ENCODE results near the gene SPAG5. TPM values are rescaled to one million over a fixed set of nuclear protein-coding genes. Genes with fewer than 3 reads are reported as not detected.

Gene SPAG5, protein sequence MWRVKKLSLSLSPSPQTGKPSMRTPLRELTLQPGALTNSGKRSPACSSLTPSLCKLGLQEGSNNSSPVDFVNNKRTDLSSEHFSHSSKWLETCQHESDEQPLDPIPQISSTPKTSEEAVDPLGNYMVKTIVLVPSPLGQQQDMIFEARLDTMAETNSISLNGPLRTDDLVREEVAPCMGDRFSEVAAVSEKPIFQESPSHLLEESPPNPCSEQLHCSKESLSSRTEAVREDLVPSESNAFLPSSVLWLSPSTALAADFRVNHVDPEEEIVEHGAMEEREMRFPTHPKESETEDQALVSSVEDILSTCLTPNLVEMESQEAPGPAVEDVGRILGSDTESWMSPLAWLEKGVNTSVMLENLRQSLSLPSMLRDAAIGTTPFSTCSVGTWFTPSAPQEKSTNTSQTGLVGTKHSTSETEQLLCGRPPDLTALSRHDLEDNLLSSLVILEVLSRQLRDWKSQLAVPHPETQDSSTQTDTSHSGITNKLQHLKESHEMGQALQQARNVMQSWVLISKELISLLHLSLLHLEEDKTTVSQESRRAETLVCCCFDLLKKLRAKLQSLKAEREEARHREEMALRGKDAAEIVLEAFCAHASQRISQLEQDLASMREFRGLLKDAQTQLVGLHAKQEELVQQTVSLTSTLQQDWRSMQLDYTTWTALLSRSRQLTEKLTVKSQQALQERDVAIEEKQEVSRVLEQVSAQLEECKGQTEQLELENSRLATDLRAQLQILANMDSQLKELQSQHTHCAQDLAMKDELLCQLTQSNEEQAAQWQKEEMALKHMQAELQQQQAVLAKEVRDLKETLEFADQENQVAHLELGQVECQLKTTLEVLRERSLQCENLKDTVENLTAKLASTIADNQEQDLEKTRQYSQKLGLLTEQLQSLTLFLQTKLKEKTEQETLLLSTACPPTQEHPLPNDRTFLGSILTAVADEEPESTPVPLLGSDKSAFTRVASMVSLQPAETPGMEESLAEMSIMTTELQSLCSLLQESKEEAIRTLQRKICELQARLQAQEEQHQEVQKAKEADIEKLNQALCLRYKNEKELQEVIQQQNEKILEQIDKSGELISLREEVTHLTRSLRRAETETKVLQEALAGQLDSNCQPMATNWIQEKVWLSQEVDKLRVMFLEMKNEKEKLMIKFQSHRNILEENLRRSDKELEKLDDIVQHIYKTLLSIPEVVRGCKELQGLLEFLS
- total RNA-seq (2014; rRNA removed) = 86.6 and 118 TPM in 2 replicates
- Bru-seq, nascent RNA = percentile 63 among the genes with signal in this experiment
- percentile 79 among the genes with signal in this experiment for BruChase-seq, experiment 1, labeled RNA remaining after a 6-hour chase
- BruChase-seq, experiment 2, labeled RNA remaining after a 2-hour chase = percentile 48 among the genes with signal in this experiment
- long read RNA-seq, full-length matches to known transcripts = 5 of 10 reads
- long read RNA-seq, partial matches to known transcripts = 2 of 10 reads
- long read RNA-seq, other reads (novel, unspliced or antisense) = 3 of 10 reads

DNA sequence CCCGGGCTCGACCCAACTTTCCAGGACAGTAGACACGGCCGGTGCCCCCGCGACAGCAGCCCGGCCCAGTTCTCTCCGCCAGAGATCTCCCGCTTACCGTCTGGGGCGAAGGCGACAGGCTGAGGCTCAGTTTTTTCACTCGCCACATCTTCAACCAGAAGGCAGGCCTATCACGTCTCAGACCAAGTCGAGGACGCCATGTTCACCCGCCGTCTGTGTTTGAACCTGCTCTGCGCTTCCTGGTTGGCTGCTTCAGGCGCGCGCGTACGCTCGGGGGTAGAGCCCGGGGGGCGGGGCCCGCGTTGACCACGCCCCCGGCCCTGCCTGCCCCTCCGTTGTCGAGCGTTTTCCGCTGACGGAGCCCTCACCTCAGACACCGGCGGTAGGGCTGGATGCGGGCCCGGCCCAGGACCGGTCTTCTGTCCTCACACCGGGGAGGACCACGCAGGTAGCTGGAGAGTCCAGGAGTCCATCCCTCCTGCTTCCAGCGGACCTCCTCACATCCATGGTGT is at the start of gene SPAG5:
SPAG5 (minus strand) TSS at position 227 of the 512 bp plus-strand sequence; CDS start at position 148, 79 bp downstream.
- intact Hi-C loops (cut with micrococcal nuclease) = no loop called here
- peak; percentile 80 for ATAC-seq
- CTCF ChIA-PET = no interaction called here

GRCh38 chr17:28646039-28646754 is 47.4 kb upstream of the SPAG5 start:
- H4K20me1 ChIP-seq (ENCODE audit: low read length) = peaks cover 8% of the 10 kb centered on the region; the same call in 1 of the 2 replicates
- H3K36me3 ChIP-seq (ENCODE audit: low read depth, low read length) = peaks cover 19% of the 10 kb centered on the region
- H3K27ac ChIP-seq (ENCODE audit: low read length) = no peak overlapping the region
- ChIA-PET CTCF (no interaction called here), POLR2A (ENCODE audit: unreplicated experiment) (interaction anchor here (0.6 kb wide), 1 partner anchor 15 kb away, joined by 4 read pairs; the partner anchor contains the start of genes SDF2 and SUPT6H)
- H3K4me1 ChIP-seq (ENCODE audit: insufficient read depth, low read length) = peaks cover 13% of the 10 kb centered on the region
- H3K4me2 ChIP-seq (ENCODE audit: low read length) = peak overlapping the region; percentile 83; the same call in 1 of the 2 replicates
- H3K79me2 ChIP-seq (ENCODE audit: low read length) = peaks cover 28% of the 10 kb centered on the region
- H3K9ac ChIP-seq (ENCODE audit: low read length) = peak overlapping the region; percentile 90; the same call in 1 of the 2 replicates
- BruUV-seq (replicated peaks) = no TSS peak
- DNase-seq (no peak), ATAC-seq (no peak)
- H3K9me3 ChIP-seq (ENCODE audit: low read length) = no peaks in the 10 kb centered on the region
- intact Hi-C loops (cut with micrococcal nuclease) = loop anchor here (1.0 to 10.0 kb wide), 2 partner anchors 16 to 69 kb away; partner anchors contain the start of genes PROCA1, RAB34, RPL23A and SUPT6H
- TF ChIP-seq CTCF (conservative IDR thresholded peaks at IDR 0.05; ENCODE audit: low read depth, low read length) (no peak), EZH2phosphoT487 (IDR thresholded peaks at IDR 0.05; ENCODE audit: borderline replicate concordance, low read length) (no peak), EZH2 (IDR thresholded peaks at IDR 0.05; ENCODE audit: low read length, unreplicated experiment) (no peak)
- H3K9me2 ChIP-seq (replicated peaks; ENCODE audit: low read length) = no peaks in the 10 kb centered on the region
- no peaks in the 10 kb centered on the region for H3F3A ChIP-seq (ENCODE audit: low read length, unreplicated experiment)
- H3K27me3 ChIP-seq (ENCODE audit: low read length) = no peaks in the 10 kb centered on the region
- no peak overlapping the region for H3K4me3 ChIP-seq (ENCODE audit: low read length)
- no peak overlapping the region for H2AFZ ChIP-seq (ENCODE audit: low read length)

More for the DNA sequence above, at the start of gene SPAG5:
- Histone ChIP-seq H3F3A (ENCODE audit: low read length, unreplicated experiment) (peaks cover 9% of the 10 kb centered on the region), H3K9me3 (ENCODE audit: low read length) (no peaks in the 10 kb centered on the region), H3K4me3 (ENCODE audit: low read length) (peak within 1 kb of the TSS; percentile 98), H3K36me3 (ENCODE audit: low read depth, low read length) (no peaks in the 10 kb centered on the region), H2AFZ (ENCODE audit: low read length) (peak within 1 kb of the TSS; percentile 98), H3K27me3 (ENCODE audit: low read length) (no peaks in the 10 kb centered on the region), H3K9me2 (replicated peaks; ENCODE audit: low read length) (no peaks in the 10 kb centered on the region), H4K20me1 (ENCODE audit: low read length) (no peaks in the 10 kb centered on the region), H3K9ac (ENCODE audit: low read length) (peak within 1 kb of the TSS; percentile 91), H3K79me2 (ENCODE audit: low read length) (peaks cover 21% of the 10 kb centered on the region), H3K4me1 (ENCODE audit: insufficient read depth, low read length) (peaks cover 8% of the 10 kb centered on the region; the same call in 1 of the 2 replicates), H3K4me2 (ENCODE audit: low read length) (peak within 1 kb of the TSS; percentile 99), H3K27ac (ENCODE audit: low read length) (peak within 1 kb of the TSS; percentile 98)
- POLR2A ChIA-PET (ENCODE audit: unreplicated experiment) = no interaction called here
- no TSS peak for BruUV-seq (replicated peaks)
- TF ChIP-seq EZH2 (IDR thresholded peaks at IDR 0.05; ENCODE audit: low read length, unreplicated experiment) (no peak), EZH2phosphoT487 (IDR thresholded peaks at IDR 0.05; ENCODE audit: borderline replicate concordance, low read length) (no peak), CTCF (conservative IDR thresholded peaks at IDR 0.05; ENCODE audit: low read depth, low read length) (no peak)
- peak; percentile 90 for DNase-seq

All from PC-3 (cell line).